ENCODE results near the gene TCEAL4.

Gene TCEAL4

DNA sequence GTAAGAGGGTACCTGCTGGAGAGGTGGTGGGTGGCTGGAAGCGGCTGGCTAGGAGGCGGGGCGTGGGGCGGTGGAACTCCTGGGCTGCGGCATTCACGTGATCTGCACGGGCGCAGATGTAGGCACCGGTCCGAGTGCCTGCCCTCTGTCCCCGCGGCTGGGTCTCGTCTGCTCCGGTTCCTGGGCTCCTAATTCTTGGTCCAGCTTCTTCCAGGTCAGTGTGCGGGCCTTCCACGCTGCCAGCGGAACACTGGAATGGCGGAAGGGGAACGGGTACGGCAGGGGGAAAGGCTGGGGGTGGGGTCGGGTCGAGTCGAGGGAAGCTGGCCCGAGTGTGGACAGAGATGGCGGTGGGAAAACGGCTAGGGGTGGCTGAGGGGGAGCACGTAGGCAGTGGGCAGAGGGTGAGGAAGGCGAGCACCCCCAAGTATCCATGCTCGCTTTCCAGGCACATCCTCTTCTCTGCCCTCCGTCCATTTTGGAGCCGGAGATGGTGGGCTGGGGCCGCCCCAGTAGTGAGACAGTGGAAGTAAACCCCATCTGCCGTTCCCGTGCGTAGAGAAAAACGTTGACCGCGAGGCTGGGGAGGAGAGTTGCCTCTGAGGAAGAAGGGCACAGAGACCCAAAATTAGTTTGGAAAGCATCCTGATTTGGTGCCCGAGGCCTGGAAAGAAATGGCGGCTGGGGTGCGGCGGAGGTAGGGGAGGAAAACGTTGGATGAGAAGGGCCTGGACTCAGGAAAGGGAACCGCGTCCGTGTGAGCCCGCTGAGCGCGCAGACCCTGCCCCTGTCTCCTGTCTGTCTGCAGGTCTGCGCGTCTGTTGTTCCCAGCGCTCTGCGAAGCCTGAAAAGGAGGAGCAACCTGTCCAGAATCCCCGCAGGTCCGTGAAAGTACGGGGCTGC lies at the start of gene TCEAL4:
TSS of gene TCEAL4 (plus strand) at position 105 of the 903 bp plus-strand sequence. CDS start 1,161 bp downstream, outside the sequence.
- peak; percentile 35 for DNase-seq (ENCODE audit: low spot score)

DNA sequence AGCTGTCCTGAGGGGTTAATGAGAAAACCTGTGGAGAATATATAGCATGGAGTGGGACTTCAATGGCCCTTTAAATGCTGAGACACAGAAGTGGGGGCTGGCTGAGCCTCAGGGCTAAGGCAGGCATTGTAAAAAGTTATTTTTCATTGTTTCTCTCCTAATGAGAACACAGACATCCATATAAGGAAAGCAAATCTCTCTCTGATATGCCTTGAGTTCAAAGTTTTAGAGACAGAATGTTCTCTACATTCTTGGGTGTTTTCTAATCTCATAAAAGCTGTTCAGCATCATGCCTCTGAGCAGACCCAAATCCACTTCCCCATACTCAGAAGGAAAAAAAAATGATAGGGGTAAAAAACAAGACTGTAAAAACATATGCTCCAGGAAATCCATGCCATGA lies 49.2 kb upstream of the TCEAL4 start:
- DNase-seq (ENCODE audit: low spot score): no peak

DNA sequence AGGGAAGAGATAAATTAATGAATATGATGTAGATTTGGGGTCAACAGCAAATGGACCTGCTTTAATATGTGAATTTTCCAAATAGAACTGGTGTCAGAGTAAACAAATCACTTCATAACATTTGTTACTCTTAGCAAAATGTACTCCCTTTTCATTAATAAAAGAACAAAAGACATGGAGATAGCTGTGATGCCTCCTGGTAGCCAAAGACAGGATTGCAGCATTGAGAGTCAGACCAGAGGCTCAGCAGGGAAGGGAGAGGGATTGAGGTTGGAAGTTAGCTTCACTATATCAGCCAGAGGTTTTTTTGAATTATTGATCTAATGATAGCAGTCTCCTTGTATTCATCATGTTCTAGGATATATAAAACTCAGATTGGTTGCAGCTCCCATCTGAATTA lies 48.6 kb upstream of the TCEAL4 start:
- DNase-seq (ENCODE audit: low spot score): no peak

DNA sequence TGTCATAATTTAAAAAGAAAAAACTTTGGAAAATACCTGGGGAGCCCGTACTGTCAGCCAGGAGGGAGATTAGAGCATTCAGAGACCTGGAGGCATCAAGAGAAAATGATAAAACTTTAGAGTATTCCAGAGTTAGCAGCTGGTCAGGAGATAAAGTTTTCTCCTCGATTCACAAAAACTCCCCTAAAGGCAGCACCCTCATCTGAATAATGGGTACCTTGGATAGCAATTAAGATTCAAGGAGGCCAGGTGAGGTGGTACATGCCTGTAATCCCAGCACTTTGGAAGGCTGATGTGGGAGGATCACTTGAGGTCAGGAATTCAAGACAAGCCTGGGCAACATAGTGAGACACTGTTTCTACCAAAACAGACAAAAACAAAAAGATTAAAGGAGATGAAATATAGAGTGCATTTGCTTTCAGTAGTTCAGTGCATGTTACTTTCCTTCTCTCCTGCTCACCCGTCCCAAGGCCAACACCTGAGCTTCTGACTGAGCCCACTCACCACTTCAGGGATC lies 47.4 kb upstream of the TCEAL4 start:
- DNase-seq (ENCODE audit: low spot score): no peak

DNA sequence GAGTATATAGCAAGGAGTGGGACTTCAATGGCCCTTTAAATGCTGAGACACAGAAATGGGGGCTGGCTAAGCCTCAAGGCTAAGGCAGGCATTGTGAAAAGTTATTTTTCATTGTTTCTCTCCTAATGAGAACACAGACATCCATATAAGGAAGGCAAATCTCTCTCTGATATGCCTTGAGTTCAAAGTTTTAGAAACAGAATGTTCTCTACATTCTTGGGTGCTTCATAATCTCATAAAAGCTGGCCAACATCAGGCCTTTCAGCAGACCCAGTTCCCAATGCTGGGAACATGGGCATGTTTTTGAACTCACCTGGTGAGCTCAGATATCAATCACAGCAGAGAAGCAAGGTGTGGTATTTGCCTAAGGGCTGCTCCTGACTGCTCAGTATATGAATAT lies 46.6 kb upstream of the TCEAL4 start:
- no peak for DNase-seq (ENCODE audit: low spot score)

DNA sequence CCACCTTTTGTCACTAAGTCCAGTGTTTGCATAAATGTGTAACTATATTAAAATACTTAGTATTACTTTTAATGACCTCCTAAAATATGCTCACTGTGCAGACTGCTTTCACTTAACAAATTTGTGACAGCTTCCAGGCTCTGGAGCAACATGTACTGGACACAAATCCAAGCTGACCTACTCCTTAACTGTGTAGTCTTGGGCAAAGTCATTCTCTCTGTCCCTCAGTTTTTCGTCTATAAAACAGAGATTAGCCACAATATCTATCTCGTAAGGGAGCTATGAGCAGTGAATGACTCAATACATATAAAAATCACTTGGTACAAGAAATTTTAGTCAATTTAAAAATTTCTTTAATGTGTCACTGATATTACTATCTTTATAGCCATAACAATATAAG lies 45.6 kb upstream of the TCEAL4 start:
- no peak for DNase-seq (ENCODE audit: low spot score)

DNA sequence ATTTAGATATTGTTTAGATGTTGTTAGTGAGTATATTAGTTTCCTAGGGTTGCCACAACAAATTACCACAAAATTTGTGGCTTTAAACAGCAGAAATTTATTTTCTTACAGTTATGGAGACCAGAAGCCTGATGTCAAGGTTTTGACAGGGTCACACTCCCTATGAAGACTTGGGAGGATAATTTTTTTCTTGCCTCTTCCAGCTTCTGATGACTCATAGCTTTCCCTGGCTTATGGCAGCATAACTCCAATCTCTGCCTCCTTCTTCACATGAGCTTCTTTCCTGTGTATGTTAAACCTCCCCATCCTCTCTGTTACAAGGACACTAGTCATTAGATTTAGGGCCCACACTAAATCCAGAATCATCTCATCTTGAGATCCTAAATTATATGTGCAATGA lies 45.2 kb upstream of the TCEAL4 start:
- no peak for DNase-seq (ENCODE audit: low spot score)

DNA sequence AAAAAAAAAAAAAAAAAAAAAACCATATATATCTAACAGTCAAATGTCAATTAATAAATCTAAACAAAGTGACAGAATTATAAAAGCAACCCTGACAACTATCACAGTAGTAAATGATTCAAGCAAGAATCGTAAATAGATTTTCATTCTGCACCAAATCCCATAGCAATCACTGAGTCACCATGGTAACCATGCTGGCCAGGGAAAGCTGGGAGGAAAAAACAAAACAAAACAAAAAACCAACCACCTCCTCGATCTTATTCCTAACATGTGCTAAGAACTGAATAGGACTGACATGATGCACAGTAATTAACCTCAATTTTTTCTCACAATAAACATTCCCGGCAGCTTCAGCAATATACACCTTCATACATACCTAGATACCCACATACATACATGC lies 35.4 kb upstream of the TCEAL4 start:
- no peak for DNase-seq (ENCODE audit: low spot score)

DNA sequence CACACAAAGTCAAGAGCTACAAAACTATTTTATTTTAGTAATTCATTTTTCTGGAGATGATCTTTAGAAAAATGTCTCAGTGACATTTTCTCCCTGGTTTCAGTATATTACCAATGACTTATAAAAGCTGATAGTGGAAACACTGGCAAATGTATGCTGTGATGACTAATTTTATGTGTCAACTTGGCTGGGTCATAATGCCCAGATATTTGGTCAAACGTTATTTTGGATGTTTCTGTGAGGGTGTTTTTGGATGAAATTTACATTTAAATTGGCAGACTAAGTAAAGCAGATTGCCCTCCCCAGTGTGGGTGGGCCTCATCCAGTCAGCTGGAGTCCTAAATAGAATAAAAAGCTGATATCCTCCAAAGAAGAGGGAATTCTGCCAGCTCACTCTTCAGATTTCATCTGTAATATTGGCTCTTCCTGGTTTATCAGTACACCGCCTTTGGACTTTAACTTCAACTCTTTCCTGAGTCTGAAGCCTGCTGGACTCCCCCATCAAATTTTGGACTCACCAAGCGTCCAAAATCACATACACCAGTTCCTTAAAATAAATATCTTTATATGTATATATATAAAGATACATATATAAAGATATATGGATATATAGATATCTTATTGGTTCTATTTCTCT lies 34.8 kb upstream of the TCEAL4 start:
- no peak for DNase-seq (ENCODE audit: low spot score)

DNA sequence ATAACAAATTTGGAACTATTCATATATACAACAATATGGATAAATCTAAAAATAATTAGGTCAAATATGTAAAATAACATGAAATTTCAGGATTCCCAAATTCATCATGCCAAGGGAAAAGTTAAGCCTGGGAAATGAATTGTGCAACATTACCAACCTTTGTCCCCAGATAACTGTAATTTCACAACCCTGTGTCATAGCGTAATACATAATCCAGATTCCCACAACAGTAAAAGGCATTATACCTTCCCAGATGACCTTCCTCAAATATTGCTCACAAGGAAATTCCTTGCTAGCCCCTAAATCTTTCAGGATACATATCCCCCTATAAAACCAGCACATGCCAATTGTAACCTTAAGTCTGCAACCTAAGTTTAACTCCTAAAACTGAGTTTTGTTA lies 33.1 kb upstream of the TCEAL4 start:
- DNase-seq (ENCODE audit: low spot score): no peak

DNA sequence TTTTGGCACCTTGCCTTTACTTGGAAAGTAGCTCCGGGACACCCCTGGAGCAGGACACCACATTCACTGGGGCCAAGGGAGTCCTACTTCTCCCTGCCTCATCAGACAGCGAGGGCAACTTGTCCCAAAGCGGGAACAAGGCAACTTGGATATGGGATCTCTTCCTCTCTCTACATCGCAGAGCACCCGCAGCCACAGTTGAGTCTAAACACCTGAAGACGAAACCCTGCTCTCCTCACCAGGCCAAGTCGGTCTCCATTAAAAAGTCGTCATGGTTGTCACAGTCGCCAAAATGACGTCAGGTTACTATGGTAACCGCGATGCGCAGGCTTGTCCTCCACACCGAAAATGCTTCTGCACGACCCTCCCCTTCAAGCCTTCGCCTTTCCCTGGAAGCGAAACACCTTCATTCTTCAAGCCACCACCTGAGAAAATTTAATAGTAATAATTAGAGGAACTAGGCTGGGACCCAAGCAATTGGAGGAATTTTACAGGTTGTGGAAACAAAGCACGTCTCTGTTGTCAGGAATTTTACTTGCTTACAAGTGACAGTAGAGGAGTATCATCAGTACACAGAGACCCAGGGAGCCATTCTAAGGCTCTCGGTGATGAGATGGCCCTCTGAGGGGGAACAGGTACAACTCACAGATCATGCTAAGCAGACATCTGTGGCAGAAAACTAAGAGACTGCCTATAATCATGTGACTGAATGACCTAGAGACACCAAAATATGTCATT lies 30.5 kb upstream of the TCEAL4 start:
- peak; percentile 63 for DNase-seq (ENCODE audit: low spot score)

DNA sequence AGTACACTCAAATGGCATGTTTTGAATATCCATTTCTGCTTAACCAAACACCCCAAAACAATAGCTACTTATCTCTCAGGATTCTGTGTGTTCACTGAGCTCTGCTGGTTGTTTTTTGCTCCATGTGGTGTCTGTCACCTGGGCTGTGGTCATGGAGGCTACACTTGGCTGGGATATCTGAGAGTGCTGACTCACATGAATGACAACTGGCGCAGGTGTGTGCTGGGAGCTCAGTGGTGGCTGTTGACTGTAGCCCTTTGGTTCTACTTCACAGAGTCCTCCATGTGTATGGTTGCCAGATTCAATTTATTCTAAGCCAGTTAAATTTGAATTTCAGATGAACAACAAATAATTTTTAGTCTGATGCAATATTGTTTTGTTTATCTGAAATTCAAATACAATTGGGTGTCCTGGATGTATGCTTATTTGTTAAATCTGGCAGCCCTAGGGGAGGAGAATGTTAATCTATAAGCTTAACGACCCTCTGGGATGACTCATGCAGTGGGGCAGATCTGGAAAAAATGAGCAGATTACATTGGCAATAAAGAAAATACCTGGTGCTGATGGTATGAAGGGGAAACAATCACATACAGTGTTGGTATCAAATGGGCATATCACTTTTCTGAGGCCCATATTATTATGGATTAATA lies 28.2 kb upstream of the TCEAL4 start:
- DNase-seq (ENCODE audit: low spot score): no peak

DNA sequence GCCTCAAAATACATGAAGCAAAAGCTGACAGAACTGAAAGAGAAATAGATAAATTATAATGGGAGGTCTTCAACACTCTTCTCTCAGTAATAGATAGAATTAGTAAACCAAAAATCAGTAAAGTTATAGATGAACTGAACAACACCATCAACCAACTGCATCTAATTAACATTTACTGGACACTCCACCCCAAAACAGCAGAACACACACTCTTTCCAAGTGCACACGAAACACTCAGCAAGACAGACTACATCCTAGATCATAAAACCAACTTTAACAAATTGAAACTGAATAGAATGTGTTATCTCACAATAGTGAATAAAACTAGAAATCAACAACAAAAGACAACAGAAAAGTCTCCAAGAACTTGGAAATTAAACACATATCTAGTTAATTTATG lies 25.1 kb upstream of the TCEAL4 start:
- no peak for DNase-seq (ENCODE audit: low spot score)

DNA sequence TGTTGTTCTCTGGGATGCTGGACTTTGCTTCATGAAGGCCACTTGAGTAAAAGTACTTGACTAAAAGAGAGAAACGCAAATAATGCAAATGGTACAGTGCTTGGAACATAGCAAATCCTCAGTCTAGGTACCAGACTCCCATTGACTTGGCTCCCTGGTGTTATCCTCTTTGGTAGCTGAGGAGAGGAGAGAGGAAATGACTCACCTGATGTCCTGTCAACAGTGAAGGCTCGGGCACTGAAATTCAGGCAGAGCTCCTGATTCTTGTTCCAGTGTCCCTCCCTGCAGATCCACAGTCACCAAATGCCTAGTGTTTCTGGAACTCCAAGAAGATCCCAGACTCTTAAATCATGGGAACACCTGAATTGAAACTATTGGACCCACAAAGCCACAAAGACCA lies 22.5 kb upstream of the TCEAL4 start:
- DNase-seq (ENCODE audit: low spot score): no peak

DNA sequence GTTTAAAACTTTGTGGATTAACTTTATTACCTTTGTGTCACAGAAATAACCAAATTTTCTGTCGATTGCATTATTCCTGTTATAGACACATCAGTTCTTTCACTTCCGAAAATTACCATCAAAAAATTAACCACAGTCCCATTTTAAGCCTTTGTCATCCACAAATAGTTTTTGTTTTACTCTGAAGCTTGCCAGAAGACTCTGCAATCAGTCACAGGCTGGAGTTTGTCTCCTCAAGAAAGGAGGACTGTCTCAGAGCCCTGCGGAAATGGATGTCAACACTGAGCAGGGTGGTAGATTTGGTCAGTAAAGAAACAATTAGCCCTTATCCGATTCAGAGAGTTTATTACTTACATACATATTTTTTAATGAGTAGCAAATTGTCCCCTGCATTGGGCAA lies 20.1 kb upstream of the TCEAL4 start:
- no peak for DNase-seq (ENCODE audit: low spot score)

DNA sequence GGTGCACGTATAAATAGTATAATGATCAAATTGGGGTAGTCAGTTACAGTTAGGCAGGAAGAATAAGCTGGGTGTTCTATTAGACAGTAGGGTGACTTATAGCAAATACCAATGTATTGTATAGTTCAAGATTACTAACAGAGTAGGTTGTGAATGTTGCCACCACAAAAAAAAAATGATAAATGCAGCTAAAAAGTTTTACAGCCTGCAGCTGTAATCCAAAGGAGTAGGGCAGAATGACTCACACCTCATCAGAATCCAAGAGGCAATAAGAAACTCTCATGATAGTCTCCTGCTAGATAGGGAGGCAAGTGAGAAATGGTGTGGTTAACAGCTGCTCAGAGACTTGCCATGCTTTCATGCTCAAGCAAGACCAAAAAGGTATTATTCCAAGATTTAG lies 19.6 kb upstream of the TCEAL4 start:
- no peak for DNase-seq (ENCODE audit: low spot score)

DNA sequence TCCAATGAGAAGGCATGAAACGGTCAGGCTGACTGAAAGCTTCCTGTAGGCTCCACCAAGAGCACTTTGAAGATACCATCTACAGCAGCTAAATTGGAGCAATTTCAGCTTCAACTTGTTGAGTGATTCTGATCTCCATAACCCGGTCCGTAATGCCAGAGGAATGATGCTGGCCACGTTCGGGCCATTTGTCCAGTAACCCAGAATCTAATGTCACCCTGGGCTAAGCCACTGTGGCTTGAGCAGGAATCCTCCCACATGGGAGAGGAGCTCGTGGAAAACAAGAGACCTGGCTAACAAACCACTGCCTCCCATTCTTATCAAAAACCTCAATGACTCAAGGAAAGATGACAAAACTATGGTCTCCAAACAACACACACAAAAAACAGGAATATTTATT lies 14.2 kb upstream of the TCEAL4 start:
- no peak for DNase-seq (ENCODE audit: low spot score)

DNA sequence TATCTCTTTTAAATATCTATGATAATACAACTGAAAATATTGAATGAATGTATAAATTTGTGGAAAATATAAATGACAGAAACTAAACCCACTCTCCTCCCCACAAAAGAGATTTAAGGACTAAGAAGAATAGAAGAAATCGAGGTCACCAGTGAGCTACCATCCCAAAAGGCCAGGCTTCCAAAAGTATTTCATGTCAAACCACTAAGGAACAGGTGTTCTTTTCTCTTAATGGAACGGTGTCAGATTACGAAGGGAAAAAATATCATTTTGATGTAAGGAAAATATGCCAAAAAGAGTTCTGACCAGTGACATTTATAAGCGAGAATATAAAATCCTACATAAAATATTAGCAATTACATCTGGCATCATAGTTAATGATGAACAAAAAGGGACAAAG lies 13.6 kb upstream of the TCEAL4 start:
- DNase-seq (ENCODE audit: low spot score): no peak

DNA sequence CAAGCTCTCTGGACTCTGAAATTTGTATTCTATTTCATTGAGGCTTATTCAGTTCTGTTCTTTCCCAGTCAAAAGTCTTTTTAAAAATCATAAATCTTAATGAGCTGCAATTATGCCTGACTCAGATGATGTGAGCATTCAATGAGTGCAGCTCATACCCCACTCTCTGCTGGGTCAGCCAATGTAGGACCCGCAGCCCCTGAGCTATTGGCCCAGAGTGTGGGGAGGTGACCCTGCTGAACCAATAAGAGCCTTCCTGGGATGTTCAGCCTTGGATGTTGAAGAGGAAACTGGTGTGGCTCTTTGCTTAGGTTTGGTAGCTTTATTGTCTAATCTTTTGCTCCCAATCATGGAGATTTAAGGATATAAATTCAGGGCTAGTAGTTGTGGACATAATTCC lies 12.1 kb upstream of the TCEAL4 start:
- no peak for DNase-seq (ENCODE audit: low spot score)

DNA sequence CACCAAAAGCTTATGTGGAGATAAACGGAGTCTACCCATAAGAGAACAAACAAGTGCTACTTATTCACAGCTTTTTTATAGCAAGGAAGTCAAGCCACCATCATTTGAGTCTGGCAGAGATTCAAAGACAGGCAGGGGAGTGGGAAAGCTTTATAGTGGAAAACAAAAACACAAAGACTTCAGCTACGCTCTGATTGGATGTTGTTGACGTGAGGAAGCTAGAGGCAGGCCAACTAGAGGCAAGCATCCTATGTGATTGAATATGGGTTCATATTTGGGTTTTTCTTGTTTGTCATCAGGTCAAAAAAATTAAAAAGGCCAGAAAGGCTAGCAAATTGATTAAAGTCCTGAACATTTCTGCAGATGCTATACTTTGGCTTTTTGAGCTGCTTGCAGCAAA lies 719 bp upstream of the TCEAL4 start:
- DNase-seq (ENCODE audit: low spot score): peak; percentile 41

DNA sequence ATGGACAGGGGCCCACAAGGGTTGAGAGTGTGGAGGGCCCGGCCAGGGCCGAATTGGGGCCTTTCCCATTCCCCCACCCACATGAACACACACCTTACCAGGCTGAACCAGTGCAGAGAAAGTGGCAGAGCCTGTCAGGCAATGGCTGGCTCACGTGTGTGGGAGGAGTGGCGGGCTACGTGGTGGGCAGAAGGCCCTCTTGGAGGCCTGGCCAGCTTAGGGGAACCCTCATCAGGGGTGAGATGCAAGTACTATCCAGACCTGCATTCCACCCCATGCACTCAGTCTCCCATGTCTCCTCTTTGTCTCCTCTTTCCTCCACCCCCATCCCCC lies 965 bp downstream of the TCEAL4 start:
- peak; percentile 20 for DNase-seq (ENCODE audit: low spot score)

DNA sequence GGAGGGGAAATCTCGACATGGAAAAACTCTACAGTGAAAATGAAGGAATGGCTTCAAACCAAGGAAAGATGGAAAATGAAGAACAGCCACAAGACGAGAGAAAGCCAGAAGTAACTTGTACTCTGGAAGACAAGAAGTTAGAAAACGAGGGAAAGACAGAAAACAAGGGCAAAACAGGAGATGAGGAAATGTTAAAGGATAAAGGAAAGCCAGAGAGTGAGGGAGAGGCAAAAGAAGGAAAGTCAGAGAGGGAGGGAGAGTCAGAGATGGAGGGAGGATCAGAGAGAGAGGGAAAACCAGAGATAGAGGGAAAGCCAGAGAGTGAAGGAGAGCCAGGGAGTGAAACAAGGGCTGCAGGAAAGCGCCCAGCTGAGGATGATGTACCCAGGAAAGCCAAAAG lies 1.3 kb downstream of the TCEAL4 start:
- no peak for DNase-seq (ENCODE audit: low spot score)

Data from pons (tissue), 1 donor.